ENCODE data around the gene SBK1.

The SBK1 gene

DNA sequence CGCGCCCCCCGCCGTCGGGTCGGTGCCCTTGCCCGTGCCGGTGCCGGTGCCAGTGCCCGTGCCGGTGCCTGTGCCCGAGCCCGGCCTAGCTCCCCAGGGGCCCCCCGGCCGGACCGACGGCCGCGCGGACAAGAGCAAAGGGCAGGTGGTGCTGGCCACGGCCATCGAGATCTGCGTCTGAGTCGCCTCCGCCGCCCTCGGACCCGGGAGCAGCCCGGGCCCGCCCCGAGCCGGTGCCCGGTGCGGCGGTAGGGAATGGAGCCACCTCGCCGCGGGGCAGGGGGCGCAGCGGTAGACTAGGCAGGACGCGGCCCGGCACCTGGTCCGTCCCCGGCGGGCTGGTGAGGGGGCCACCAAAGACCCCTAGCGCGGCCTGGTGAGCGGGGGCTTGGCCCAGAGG is 28.4 kb downstream of the SBK1 start:
- no peaks in the 10 kb centered on the region for H3K36me3 ChIP-seq (replicated peaks; ENCODE audit: insufficient read depth, low read length)
- H3K4me1 ChIP-seq (ENCODE audit: low read length) = peaks cover 9% of the 10 kb centered on the region
- H4K20me1 ChIP-seq (ENCODE audit: insufficient read depth, low read length) = no peaks in the 10 kb centered on the region
- no peak overlapping the region for H3K4me3 ChIP-seq (ENCODE audit: low read length)
- H3K9me2 ChIP-seq (replicated peaks; ENCODE audit: insufficient read depth, low read length) = no peaks in the 10 kb centered on the region
- DNase-seq = no peak
- H3F3A ChIP-seq (ENCODE audit: insufficient read depth, low read length) = no peaks in the 10 kb centered on the region
- no peaks in the 10 kb centered on the region for H3K79me2 ChIP-seq (ENCODE audit: low read length)
- no peak overlapping the region for H3K9ac ChIP-seq (ENCODE audit: low read length)
- H3K27ac ChIP-seq (ENCODE audit: low read length) = no peak overlapping the region
- no peak overlapping the region for H3K4me2 ChIP-seq (ENCODE audit: low read depth, low read length)
- H2AFZ ChIP-seq (ENCODE audit: low read length) = no peak overlapping the region
- TF ChIP-seq EZH2phosphoT487 (IDR thresholded peaks at IDR 0.05; ENCODE audit: low read length) (no peak), CTCF (IDR thresholded peaks at IDR 0.05; ENCODE audit: low read length) (no peak), EZH2 (optimal IDR thresholded peaks at IDR 0.05; ENCODE audit: low read depth, low read length) (no peak)
- H3K27me3 ChIP-seq (replicated peaks; ENCODE audit: insufficient read depth, low read length) = peaks cover 16% of the 10 kb centered on the region; the same call in 1 of the 2 replicates
- no peaks in the 10 kb centered on the region for H3K9me3 ChIP-seq (replicated peaks; ENCODE audit: insufficient read depth, low read length)

DNA sequence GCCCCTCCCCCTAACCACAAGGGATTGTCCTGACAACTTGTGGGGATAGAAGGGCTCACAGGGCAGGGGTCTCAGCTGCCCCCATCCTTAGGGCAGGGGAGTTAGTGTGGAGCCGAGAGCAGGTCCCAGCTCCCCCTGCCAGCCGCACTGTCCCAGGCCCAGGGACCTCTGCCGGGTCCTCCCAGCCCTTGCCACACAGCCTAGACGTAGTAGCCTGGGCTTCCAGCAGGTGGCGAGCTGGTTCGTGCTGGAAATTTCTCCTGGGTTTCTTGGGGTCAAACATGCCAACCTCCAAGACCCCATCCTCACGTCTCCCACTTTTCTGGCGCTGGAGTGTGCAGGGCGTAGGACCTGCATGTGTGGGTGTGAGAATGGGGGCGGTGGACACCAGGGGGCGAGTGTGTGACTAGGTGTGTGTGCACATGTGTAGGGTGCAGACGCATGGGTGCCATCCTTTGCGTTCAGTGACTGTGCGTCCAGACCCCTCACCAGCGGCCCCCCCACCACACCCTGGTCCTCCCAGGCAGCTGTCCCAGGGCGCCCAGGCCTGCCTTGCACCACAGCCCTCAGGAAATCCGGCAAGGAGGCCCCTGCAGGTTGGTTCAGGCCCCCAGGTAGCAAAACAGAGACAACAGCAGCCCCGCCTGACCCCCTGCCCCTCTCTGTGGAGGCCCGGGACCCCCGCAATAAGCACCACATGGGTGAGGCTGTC is 29.5 kb downstream of the SBK1 start:
- H3K4me3 ChIP-seq (ENCODE audit: low read length) = no peak overlapping the region
- DNase-seq = peak; percentile 41
- H3K9me3 ChIP-seq (replicated peaks; ENCODE audit: insufficient read depth, low read length) = no peaks in the 10 kb centered on the region
- H3K27ac ChIP-seq (ENCODE audit: low read length) = no peak overlapping the region
- H3F3A ChIP-seq (ENCODE audit: insufficient read depth, low read length) = no peaks in the 10 kb centered on the region
- H2AFZ ChIP-seq (ENCODE audit: low read length) = no peak overlapping the region
- no peaks in the 10 kb centered on the region for H4K20me1 ChIP-seq (ENCODE audit: insufficient read depth, low read length)
- H3K36me3 ChIP-seq (replicated peaks; ENCODE audit: insufficient read depth, low read length) = no peaks in the 10 kb centered on the region
- no peaks in the 10 kb centered on the region for H3K79me2 ChIP-seq (ENCODE audit: low read length)
- H3K9me2 ChIP-seq (replicated peaks; ENCODE audit: insufficient read depth, low read length) = no peaks in the 10 kb centered on the region
- peaks cover 9% of the 10 kb centered on the region for H3K4me1 ChIP-seq (ENCODE audit: low read length)
- H3K4me2 ChIP-seq (ENCODE audit: low read depth, low read length) = no peak overlapping the region
- no peak overlapping the region for H3K9ac ChIP-seq (ENCODE audit: low read length)
- peaks cover 16% of the 10 kb centered on the region; the same call in 1 of the 2 replicates for H3K27me3 ChIP-seq (replicated peaks; ENCODE audit: insufficient read depth, low read length)
- TF ChIP-seq CTCF (IDR thresholded peaks at IDR 0.05; ENCODE audit: low read length) = peak; percentile 86
- no peak for TF ChIP-seq EZH2phosphoT487 (IDR thresholded peaks at IDR 0.05; ENCODE audit: low read length)

DNA sequence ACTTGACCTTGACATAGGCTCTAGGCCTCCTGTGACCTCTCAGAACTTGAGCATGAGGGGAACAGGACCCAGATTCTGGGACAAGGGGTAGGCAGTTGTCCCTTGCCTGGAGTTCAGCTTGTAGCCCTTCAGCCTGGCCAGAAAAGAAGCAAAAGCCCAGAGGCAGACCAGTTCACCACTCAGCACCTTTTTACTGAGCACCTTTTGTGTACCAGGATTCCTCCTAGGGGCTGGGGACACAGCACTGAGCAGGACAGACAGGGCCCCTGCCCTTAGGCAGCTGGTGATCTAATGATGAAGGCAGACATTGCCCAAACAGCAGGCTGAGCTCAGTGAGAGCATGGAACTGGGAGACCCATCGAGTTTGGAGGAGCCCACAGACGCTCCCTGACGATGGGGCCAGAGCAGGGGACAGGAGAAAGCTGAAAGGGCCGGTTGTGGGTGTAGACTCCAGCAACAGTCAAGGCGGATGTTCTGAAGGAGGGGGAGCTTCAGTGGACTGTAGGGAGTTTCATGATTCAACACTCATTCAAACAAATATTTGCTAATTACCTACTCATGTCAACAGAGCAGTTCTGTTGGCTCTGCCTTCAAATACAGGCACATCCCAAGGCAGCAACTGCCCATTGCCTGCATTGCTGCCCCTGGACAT is 32.0 kb downstream of the SBK1 start:
- Histone ChIP-seq H3K9ac (ENCODE audit: low read length) (no peak overlapping the region), H4K20me1 (ENCODE audit: insufficient read depth, low read length) (no peaks in the 10 kb centered on the region), H3K4me2 (ENCODE audit: low read depth, low read length) (no peak overlapping the region), H2AFZ (ENCODE audit: low read length) (no peak overlapping the region), H3F3A (ENCODE audit: insufficient read depth, low read length) (no peaks in the 10 kb centered on the region), H3K4me1 (ENCODE audit: low read length) (peaks cover 9% of the 10 kb centered on the region), H3K4me3 (ENCODE audit: low read length) (no peak overlapping the region), H3K36me3 (replicated peaks; ENCODE audit: insufficient read depth, low read length) (no peaks in the 10 kb centered on the region), H3K9me3 (replicated peaks; ENCODE audit: insufficient read depth, low read length) (no peaks in the 10 kb centered on the region), H3K79me2 (ENCODE audit: low read length) (no peaks in the 10 kb centered on the region), H3K9me2 (replicated peaks; ENCODE audit: insufficient read depth, low read length) (no peaks in the 10 kb centered on the region), H3K27ac (ENCODE audit: low read length) (no peak overlapping the region), H3K27me3 (replicated peaks; ENCODE audit: insufficient read depth, low read length) (peaks cover 5% of the 10 kb centered on the region; the same call in 1 of the 2 replicates)
- TF ChIP-seq CTCF (IDR thresholded peaks at IDR 0.05; ENCODE audit: low read length) (no peak), EZH2 (optimal IDR thresholded peaks at IDR 0.05; ENCODE audit: low read depth, low read length) (no peak), EZH2phosphoT487 (IDR thresholded peaks at IDR 0.05; ENCODE audit: low read length) (no peak)
- no peak for DNase-seq

All from MM.1S (cell line).